ENCODE results near the gene ENTPD8. TPM values are rescaled to one million over a fixed set of nuclear protein-coding genes. Genes with fewer than 3 reads are reported as not detected.

The ENTPD8 gene
- total and polyA plus RNA-seq, 2 of the 13 experiments (the other 11 are each of a cell fraction or from before 2014, with no cell fraction given): 0.26 to 0.44 TPM

DNA sequence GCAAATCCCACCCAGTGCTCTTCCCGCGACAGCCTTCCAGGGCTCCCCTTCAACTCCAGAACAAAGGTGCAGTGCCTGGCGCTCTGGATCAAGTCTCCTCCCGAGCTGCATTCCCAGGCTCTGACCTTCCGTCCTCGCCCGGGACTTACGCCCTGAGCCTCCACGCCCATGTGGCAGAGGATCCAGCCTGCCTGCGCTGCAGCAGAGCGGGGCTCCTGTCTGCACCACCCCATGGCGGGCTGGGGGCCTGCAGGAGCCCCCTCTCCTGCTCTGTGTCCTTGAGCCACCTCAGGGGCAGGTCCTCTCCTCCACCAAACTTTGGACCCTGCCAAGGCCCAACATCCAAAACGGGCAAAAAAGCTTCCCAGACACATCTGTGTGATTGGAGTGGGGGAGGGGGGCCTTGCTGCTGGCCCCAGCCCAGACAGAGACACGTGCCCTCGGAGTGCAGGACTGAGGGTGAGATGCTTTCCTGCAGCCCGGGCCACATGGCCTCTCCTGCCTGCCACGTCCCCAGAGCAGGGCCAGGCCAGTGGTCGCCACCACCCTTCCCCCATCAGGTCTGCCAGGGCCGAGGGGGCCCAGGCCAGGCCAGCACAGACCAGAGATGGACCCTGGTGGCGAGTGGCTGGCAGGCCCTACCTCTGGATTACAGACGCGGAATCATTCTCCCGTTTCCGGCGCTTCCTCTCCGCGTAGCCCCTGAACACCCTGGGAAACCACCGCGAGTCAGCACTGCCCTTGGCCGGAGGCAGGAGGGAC, 13.6 kb upstream of the ENTPD8 start (continued):
- TF ChIP-seq RELA (CRISPR knock-in tag; IDR thresholded peaks at IDR 0.05): 0 out of 2 replicates have a peak, but pooled peaks have one; percentile 45
- peak; percentile 96 for TF ChIP-seq DMAP1 (CRISPR knock-in tag; IDR thresholded peaks at IDR 0.05)
- TF ChIP-seq, protein P1, sequence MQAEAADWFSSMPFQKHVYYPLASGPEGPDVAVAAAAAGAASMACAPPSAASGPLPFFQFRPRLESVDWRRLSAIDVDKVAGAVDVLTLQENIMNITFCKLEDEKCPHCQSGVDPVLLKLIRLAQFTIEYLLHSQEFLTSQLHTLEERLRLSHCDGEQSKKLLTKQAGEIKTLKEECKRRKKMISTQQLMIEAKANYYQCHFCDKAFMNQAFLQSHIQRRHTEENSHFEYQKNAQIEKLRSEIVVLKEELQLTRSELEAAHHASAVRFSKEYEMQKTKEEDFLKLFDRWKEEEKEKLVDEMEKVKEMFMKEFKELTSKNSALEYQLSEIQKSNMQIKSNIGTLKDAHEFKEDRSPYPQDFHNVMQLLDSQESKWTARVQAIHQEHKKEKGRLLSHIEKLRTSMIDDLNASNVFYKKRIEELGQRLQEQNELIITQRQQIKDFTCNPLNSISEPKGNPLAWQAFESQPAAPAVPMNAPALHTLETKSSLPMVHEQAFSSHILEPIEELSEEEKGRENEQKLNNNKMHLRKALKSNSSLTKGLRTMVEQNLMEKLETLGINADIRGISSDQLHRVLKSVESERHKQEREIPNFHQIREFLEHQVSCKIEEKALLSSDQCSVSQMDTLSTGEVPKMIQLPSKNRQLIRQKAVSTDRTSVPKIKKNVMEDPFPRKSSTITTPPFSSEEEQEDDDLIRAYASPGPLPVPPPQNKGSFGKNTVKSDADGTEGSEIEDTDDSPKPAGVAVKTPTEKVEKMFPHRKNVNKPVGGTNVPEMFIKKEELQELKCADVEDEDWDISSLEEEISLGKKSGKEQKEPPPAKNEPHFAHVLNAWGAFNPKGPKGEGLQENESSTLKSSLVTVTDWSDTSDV (CRISPR knock-in tag; IDR thresholded peaks at IDR 0.05): peak; percentile 72; the same call in 1 of the 2 replicates
- peak; percentile 24; the same call in 1 of the 2 replicates for TF ChIP-seq NFE2L1 (CRISPR knock-in tag; IDR thresholded peaks at IDR 0.05; ENCODE audit: borderline replicate concordance)
- no peak for TF ChIP-seq ZNF33B (CRISPR knock-in tag; IDR thresholded peaks at IDR 0.05)
- peak; percentile 84; the same call in 1 of the 2 replicates for TF ChIP-seq ARID2 (CRISPR knock-in tag; IDR thresholded peaks at IDR 0.05; ENCODE audit: borderline replicate concordance)
- TF ChIP-seq, protein P2, sequence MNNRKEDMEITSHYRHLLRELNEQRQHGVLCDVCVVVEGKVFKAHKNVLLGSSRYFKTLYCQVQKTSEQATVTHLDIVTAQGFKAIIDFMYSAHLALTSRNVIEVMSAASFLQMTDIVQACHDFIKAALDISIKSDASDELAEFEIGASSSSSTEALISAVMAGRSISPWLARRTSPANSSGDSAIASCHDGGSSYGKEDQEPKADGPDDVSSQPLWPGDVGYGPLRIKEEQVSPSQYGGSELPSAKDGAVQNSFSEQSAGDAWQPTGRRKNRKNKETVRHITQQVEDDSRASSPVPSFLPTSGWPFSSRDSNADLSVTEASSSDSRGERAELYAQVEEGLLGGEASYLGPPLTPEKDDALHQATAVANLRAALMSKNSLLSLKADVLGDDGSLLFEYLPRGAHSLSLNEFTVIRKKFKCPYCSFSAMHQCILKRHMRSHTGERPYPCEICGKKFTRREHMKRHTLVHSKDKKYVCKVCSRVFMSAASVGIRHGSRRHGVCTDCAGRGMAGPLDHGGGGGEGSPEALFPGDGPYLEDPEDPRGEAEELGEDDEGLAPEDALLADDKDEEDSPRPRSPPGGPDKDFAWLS (CRISPR knock-in tag; IDR thresholded peaks at IDR 0.05; ENCODE audit: borderline replicate concordance): no peak
- TF ChIP-seq ZNF839 (CRISPR knock-in tag; IDR thresholded peaks at IDR 0.05; ENCODE audit: borderline replicate concordance): peak; percentile 79; the same call in 1 of the 2 replicates
- TF ChIP-seq SIN3A (IDR thresholded peaks at IDR 0.05; ENCODE audit: borderline replicate concordance, low read depth, low read length): no peak
- TF ChIP-seq TBL1XR1 (IDR thresholded peaks at IDR 0.05; ENCODE audit: borderline replicate concordance, low read length, partially characterized antibody): peak; percentile 48
- TF ChIP-seq, protein P3, sequence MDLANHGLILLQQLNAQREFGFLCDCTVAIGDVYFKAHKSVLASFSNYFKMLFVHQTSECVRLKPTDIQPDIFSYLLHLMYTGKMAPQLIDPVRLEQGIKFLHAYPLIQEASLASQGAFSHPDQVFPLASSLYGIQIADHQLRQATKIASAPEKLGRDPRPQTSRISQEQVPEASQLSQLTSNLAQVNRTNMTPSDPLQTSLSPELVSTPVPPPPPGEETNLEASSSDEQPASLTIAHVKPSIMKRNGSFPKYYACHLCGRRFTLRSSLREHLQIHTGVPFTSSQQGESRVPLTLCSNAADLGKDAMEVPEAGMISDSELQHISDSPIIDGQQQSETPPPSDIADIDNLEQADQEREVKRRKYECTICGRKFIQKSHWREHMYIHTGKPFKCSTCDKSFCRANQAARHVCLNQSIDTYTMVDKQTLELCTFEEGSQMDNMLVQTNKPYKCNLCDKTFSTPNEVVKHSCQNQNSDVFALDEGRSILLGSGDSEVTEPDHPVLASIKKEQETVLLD (CRISPR knock-in tag; IDR thresholded peaks at IDR 0.05; ENCODE audit: low read depth): 0 out of 2 replicates have a peak, but pooled peaks have one; percentile 51
- TF ChIP-seq, protein P4, sequence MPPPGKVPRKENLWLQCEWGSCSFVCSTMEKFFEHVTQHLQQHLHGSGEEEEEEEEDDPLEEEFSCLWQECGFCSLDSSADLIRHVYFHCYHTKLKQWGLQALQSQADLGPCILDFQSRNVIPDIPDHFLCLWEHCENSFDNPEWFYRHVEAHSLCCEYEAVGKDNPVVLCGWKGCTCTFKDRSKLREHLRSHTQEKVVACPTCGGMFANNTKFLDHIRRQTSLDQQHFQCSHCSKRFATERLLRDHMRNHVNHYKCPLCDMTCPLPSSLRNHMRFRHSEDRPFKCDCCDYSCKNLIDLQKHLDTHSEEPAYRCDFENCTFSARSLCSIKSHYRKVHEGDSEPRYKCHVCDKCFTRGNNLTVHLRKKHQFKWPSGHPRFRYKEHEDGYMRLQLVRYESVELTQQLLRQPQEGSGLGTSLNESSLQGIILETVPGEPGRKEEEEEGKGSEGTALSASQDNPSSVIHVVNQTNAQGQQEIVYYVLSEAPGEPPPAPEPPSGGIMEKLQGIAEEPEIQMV (CRISPR knock-in tag; IDR thresholded peaks at IDR 0.05; ENCODE audit: low read depth): peak; percentile 81
- TF ChIP-seq ZNF44 (CRISPR knock-in tag; IDR thresholded peaks at IDR 0.05): no peak
- peak; percentile 85 for TF ChIP-seq HNRNPL (IDR thresholded peaks at IDR 0.05; ENCODE audit: low read depth, low read length)
- TF ChIP-seq, protein P5, sequence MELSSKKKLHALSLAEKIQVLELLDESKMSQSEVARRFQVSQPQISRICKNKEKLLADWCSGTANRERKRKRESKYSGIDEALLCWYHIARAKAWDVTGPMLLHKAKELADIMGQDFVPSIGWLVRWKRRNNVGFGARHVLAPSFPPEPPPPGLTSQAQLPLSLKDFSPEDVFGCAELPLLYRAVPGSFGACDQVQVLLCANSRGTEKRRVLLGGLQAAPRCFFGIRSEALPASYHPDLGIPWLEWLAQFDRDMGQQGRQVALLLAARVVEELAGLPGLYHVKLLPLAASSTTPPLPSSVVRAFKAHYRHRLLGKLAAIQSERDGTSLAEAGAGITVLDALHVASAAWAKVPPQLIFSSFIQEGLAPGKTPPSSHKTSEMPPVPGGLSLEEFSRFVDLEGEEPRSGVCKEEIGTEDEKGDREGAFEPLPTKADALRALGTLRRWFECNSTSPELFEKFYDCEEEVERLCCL (CRISPR knock-in tag; IDR thresholded peaks at IDR 0.05; ENCODE audit: borderline replicate concordance): 0 out of 2 replicates have a peak, but pooled peaks have one; percentile 81
- TF ChIP-seq ZC3H13 (CRISPR knock-in tag; IDR thresholded peaks at IDR 0.05): peak; percentile 94
- peak; percentile 85 for TF ChIP-seq ZMAT3 (CRISPR knock-in tag; conservative IDR thresholded peaks at IDR 0.05)
- peak; percentile 31; the same call in 1 of the 2 replicates for TF ChIP-seq RBFOX2 (IDR thresholded peaks at IDR 0.05; ENCODE audit: low read depth, low read length)
- peak; percentile 99 for TF ChIP-seq ZBTB38 (CRISPR knock-in tag; IDR thresholded peaks at IDR 0.05)
- no peak for TF ChIP-seq SUZ12 (IDR thresholded peaks at IDR 0.05; ENCODE audit: low read depth, low read length)
